VCaP (cell line): Measurements from ENCODE around the gene TOMM22.

Experiments
- H3K27ac ChIP-seq: fragments of 450-650 bp; 2 replicates; pipeline ENCODE4 v1.5.1; 2017
- TF ChIP-seq, protein P1 (sequence below): fragments of 450-650 bp; conservative IDR thresholded peaks from 2 replicates; pipeline ENCODE4 v1.5.1; 2017; ENCODE audit warnings: mild to moderate bottlenecking, moderate library complexity

TOMM22 gene

DNA sequence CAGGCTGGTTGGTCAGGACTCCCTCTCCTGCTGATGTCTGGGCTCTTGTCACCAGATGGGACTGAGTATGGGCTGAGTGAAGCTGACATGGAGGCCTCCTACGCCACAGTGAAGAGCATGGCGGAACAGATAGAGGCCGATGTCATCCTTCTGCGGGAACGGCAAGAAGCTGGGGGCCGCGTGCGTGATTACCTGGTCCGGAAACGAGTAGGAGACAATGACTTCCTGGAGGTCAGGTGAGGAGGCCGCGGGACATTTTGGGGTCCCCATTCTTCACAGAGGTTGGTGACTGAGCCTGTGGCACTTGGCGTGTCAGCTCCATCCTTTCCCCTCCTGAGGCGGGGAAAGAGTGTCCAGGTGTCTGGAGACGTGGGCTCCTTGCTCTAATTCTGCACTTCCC, 34.1 kb downstream of the TOMM22 start:
- TF ChIP-seq, protein P1, sequence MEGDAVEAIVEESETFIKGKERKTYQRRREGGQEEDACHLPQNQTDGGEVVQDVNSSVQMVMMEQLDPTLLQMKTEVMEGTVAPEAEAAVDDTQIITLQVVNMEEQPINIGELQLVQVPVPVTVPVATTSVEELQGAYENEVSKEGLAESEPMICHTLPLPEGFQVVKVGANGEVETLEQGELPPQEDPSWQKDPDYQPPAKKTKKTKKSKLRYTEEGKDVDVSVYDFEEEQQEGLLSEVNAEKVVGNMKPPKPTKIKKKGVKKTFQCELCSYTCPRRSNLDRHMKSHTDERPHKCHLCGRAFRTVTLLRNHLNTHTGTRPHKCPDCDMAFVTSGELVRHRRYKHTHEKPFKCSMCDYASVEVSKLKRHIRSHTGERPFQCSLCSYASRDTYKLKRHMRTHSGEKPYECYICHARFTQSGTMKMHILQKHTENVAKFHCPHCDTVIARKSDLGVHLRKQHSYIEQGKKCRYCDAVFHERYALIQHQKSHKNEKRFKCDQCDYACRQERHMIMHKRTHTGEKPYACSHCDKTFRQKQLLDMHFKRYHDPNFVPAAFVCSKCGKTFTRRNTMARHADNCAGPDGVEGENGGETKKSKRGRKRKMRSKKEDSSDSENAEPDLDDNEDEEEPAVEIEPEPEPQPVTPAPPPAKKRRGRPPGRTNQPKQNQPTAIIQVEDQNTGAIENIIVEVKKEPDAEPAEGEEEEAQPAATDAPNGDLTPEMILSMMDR = no peak
- H3K27ac ChIP-seq = no peak overlapping the region

DNA sequence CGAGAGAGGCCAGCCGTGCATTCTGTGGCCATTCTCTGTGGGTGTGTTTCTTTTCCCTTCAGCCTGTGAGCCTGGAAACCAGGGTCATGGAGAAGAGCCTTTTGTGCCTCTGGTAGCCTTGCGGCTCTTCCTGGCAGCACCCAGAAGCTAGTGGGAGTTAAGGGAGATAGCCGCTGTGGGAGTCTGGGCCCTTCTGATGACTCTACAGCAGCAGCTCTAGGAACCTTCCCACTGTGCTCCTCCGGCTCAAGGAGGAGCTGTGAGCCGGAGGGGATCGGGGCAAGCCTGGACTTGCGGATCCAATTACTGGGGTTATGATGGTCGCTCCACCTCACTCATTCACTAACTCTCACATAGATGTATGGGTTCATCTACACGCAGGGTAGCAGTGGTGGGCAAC, 34.5 kb downstream of the TOMM22 start:
- H3K27ac ChIP-seq = no peak overlapping the region
- TF ChIP-seq, protein P1 = no peak

DNA sequence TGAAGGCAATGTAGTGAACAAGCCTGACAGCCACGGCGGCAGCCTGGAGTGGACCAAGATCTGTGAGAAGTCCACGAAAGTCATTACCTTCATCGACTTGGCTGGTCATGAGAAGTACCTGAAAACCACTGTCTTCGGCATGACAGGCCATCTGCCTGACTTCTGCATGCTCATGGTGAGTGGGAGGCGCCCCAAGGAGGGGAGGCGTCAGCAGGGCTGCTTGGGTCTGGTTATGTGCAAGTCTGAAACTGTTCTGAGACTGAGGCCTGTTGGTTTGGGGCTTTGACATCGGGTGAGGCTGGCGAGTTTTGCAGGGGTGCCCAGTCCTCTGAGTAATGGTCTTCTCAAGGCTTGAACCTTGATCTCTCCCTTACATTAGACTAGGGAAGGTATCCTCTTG, 35.1 kb downstream of the TOMM22 start:
- TF ChIP-seq, protein P1 = no peak
- H3K27ac ChIP-seq = no peak overlapping the region

DNA sequence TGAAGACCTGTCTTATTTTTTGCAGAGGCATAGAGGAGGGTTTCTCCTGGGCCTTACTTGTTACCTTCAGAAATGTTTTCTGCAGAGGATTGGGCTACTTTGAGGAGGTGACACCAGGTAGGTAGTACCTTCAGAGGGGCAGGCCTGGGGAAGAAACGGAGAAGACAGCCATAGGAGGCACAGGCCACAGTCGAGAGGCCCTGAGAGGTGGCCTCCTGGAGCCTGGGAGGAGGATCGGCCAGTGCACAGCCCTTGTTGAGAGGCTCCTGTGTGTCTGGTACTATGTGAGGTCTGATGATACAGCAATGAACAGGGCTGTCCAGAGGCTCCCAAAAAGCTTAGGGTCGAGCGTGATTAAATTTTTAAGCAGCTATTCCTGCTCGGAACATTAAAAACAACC, 35.5 kb downstream of the TOMM22 start:
- no peak overlapping the region for H3K27ac ChIP-seq
- TF ChIP-seq, protein P1 = no peak

DNA sequence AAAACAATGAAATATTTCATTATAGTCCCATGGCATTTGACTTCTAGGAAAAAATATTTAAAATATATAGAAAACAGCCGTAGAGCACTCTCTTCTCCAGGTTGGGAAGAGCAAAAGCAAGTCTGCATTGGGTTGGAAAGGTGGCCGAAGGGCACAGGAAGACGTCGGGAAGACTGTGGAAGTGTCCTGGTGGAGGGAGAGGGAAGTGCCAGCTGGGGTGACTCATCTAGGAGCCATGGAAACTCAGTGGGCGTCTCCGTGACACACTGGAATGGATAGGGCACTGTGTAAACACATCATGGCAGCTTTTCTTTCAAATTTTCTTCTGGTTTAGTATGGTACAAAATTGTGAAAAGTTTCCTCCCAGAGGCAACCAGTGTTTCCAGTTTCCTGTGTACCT, 36.7 kb downstream of the TOMM22 start:
- H3K27ac ChIP-seq = no peak overlapping the region
- TF ChIP-seq, protein P1 = peak; percentile 39; the same call in 1 of the 2 replicates

DNA sequence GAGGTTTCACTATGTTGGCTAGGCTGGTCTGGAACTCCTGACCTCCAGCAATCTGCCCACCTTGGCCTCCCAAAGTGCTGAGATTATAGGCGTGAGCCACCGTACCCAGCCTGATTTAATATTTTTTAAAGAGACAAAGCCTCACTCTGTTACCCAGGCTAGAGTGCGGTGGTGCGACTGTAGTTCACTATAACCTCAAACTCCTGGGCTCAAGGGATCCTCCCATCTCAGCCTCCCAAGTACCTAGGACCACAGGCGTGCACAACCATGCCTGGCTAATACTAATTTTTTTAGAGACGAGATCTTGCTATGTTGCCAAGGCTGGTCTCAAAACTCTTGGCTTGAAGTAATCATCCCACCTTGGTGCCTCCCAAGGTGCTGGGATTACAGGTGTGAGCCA, 37.4 kb downstream of the TOMM22 start:
- TF ChIP-seq, protein P1 = no peak
- no peak overlapping the region for H3K27ac ChIP-seq

DNA sequence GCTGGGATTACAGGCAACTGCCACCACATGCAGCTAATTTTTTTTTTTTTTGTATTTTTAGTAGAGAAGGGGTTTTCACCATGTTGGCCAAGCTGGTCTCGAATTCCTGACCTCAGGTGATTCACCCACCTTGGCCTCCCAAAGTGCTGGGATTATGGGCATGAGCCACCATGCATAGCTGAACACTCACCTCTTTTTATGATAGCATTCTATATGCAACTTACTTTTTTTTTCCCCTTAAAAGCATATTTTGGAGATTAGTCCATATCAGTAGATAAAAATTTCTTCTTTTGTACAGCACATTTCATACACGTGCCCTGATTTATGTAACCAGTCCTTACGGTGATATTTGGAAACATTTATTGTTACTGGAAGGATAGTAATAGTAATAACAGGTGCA, 38.6 kb downstream of the TOMM22 start:
- TF ChIP-seq, protein P1 = no peak
- H3K27ac ChIP-seq = no peak overlapping the region

DNA sequence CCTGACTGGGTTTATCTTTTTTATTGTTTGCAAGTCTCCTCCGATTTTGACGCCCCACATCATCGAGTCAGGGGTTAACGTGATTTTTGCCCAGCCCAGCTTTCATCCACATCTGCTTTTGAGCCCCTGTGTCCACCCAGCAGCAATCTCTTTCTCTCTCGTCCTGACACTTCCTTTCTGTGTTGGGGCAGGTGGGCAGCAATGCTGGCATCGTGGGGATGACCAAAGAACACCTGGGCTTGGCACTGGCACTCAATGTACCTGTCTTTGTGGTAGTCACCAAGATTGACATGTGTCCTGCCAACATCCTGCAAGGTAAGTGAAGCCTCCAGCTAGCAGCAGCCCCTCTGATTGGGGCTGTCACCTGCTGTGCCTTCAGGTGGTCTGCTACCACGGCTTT, 39.8 kb downstream of the TOMM22 start:
- TF ChIP-seq, protein P1 = no peak
- no peak overlapping the region for H3K27ac ChIP-seq
